ENCODE results near the gene C19orf81.
"Not testable (repeated sequence)": the region's sequence is repeated elsewhere in the genome, so short reads cannot be mapped to it uniquely, and the experiment has no call there.

Gene C19orf81

DNA sequence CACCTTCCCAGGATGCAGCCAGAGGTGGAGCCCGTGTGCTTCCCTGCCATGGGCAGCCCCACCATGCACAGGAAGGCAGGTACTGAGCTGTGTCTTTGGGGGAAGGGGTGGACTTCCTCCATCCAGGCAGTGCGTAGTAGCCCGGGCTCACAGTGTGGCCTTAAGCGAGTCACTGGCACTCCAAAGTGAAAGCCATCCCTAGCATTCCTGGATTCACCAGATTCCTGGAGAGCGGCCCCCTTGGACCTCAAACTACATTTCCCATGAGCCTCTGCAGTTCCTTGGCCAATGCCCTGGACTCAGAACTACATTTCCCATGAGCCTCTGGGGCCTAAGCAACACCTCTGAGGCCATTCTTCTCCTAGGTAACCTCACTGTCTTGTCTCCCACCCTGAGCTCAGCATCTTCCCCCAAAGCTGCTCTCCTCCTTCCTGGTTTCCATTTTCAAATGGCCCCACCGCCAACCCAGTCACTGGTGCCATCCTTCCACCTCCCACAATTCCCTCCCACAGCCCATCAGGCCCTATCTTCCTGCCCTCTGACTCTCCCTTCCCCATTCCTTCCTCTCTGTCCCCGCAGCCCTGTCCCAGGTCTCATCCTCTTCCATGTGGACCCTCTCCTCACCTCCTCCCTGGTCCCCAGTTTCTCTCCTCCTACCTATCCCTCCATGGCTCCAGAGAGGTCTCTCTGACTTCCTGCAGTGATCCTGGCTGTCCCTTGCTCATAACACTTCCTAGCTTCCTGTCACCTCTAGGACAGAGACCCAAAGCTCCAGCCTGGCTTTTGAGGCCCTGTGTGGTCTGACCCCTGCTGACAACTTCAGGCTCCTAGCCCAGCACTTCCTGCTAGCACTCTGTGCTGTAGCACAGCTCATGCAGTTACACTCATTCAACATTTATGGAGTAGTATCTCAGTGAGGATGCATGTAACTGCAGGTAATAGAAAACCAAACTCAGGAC, at the start of gene C19orf81:
TSS of gene C19orf81 (plus strand) at position 13 of the 959 bp plus-strand sequence. CDS start at position 13, 0 bp downstream.
- DNase-seq (ENCODE audit: low read depth, low spot score): peak; percentile 89

DNA sequence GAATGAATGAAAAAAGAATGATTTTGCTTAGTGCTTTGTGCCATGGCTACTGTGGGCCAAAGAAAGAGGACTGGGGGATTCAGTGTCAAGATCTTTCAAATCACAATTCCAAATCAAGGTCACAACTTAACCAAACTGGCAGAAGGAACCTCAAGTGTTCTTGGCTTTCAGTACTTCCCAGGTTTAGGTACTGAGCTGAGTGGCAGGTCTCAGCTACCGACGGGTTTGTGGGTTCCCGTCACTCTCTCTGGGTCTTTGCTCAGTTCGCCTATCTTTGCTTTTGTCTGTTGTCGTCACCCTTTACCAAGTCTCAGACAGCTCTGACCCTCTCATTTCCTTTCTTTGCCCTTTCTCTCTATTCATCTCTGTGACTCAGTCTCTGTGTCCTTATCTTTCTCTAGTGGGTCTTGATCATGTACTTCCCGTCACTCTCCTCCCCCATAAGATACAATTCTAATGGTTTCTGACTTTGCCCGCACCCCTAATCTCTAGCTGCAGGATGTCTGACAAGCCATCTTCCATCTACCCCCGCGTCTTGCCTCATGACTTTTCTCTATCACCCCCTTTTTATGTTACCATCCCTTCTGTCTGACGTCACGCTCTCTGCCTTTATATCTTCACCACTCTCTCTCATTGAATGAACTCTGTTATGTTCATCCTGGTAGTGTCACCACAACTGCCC, 47.7 kb upstream of the C19orf81 start:
- DNase-seq (ENCODE audit: low read depth, low spot score): no peak

DNA sequence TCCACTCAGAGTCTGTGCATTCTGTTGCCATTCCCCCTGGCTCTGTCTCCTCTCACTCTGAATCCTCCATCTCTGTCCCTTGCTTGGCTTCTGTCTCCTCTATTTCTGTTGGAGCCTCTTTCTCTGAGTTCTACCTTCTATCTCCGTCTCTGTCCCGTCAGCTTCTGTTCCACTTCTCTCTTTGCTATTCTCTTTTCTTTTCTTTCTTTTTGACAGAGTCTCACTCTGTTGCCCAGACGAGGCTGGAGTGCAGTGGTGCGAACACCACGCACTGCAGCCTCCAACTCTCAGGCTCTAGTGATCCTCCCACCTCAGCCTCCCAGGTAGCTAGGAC, 47.2 kb upstream of the C19orf81 start:
- no peak for DNase-seq (ENCODE audit: low read depth, low spot score)

DNA sequence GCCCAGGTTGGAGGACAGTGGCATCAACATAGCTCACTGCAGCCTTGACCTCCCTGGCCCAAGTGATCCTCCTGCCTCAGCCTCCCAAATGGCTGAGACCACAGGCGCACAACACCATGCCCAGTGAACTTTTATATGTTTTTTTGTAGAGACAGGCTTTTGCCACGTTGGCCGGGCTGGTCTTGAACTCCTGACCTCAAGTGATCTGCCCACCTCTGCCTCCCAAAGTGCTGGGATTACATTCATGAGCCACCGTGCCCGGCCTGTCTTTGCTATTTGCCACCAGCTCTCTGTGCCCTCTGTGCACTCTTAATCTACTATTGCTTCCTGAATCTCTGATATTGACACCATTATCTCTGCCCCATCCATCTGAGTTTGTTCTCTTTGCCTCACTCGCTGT, 46.7 kb upstream of the C19orf81 start:
- no peak for DNase-seq (ENCODE audit: low read depth, low spot score)

DNA sequence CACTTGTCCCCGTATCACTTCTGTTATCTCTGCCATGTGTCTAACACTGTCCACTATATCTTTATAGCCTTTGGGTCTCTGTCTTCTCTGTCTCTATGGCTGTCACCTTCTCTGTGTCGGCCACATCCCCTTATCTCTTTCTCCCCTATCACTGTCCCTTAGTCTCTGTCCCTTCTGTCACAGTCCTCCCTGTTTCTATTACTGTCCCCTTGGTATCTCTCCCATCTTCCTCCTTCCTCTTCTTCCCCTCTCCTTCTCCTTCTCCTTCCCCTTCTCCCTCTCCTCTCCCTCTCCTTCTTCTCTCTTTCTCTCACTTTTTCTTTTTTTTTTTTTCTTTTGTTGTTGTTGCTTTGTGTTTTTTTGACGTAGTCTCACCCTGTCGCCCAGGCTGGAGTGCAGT, 46.3 kb upstream of the C19orf81 start:
- DNase-seq (ENCODE audit: low read depth, low spot score): no peak

DNA sequence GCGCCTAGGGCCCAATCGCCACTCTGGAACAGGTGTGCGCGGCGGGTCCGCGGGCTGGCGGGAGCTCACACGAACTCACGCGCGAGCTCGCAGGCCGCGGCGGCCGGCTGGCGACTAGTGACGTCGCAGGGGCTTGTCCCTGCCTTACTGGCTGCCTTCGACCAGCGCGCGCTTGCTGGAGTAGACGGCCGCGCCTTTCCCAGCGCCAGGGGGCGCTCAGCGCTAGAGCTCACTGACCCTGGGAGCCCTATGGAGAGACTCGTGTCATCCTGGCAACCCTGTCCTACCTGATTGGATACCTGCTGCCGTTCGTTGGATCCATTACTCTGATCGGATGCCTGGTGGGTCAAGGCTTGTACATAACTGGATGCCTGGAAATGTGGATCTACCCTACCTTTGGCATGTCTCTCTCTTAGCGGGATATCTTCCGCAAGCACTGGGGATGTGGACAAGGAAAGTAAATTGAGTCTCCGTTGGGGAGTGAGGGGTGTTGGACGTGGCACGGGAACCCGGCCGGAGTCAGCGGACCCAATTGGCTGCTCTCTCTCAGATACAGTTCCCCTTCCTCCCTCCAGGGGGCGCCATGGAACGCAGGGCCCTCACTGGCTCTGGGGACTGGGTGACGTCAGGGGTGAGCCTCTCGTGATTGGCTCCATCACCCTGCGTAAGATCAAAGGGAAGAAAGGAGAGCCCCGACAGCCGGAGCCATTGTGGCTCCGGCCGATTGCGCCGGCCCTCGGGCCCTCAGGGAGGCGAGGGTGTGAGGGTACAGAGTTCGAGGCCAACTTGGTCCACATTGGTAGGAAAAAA, 44.8 kb upstream of the C19orf81 start:
- DNase-seq (ENCODE audit: low read depth, low spot score): not testable (repeated sequence)

DNA sequence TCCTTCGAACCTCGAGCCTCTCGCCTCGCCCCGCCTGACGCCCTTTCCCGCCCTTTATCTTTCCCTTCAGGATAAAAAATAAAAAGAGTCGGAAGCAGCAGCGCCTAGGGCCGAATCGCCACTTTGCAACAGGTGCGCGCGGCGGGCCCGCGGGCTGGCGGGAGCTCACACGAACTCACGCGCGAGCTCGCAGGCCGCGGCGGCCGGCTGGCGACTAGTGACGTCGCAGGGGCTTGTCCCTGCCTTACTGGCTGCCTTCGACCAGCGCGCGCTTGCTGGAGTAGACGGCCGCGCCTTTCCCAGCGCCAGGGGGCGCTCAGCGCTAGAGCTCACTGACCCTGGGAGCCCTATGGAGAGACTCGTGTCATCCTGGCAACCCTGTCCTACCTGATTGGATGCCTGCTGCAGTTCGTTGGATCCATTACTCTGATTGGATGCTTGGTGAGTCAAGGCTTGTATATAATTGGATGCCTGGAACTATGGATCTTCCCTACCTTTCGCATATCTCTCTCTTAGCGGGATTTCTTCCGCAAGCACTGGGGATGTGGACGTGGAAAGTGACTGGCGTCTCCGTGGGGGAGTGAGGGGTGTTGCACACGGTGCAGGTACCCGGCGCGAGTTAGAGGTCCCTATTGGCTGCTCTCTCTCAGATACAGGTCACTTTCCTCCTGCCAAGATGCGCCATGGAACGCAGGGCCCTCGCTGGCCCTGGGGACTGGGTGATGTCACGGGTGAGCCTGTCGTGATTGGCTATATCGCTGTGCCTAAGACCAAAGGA, 43.0 kb upstream of the C19orf81 start:
- peak; percentile 59 for DNase-seq (ENCODE audit: low read depth, low spot score)

DNA sequence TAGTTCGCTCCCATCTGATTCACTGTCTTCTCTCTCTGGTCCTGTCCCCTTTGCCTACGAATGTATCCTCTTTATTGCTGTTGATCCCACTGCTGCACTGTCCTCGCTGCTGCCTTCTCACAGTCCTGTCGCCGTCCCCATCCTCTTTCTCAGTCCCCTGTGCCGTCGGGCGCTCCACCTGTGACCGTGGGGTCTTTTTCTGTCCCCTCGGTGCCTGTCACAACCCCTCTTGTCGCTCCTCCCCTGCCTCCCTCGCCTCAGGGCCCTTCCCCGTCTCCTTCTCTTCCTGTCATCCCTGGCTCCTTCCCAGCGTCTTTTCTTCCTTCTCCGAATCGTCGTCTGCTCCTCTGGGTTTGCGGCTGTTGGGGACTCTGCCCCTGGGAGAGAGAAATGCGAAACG, 41.9 kb upstream of the C19orf81 start:
- no peak for DNase-seq (ENCODE audit: low read depth, low spot score)

DNA sequence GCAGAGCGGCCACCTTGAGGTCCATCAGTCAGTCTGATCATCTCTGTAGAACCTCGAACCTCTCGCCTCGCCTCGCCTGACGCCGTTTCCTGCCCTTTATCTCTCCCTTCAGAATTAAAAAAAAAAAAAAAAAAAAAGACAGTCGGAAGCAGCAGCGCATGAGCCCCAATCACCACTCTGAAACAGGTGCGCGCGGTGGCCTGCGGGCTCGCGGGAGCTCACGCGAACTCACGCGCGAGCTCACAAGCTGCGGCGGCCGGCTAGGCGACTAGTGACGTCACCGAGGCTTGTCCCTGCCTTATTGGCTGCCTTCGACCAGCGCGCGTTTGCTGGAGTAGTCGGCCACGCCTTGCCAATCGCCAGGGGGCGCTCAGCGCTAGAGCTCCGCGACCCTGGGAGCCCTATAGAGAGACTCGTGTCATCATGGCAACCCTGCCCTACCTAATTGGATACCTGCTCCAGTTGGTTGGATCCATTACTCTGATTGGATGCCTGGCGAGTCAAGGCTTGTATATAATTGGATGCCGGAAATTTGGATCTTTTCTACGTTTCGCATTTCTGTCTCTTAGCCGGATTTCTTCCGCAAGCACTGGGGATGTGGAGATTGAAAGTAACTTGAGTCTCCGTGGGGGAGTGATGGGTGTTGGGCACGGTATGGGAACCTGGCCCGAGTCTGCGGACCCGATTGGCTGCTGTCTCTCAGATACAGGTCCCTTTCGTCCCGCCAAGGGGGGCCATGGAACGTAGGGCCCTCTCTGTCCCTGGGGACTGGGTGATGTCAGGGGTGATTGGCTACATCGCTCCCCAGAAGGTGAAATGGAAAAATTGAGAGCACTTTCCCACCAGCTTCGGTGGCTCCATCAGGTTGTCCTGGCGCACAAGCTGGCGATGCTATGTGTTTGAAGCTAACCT, 41.1 kb upstream of the C19orf81 start:
- DNase-seq (ENCODE audit: low read depth, low spot score): peak; percentile 98

DNA sequence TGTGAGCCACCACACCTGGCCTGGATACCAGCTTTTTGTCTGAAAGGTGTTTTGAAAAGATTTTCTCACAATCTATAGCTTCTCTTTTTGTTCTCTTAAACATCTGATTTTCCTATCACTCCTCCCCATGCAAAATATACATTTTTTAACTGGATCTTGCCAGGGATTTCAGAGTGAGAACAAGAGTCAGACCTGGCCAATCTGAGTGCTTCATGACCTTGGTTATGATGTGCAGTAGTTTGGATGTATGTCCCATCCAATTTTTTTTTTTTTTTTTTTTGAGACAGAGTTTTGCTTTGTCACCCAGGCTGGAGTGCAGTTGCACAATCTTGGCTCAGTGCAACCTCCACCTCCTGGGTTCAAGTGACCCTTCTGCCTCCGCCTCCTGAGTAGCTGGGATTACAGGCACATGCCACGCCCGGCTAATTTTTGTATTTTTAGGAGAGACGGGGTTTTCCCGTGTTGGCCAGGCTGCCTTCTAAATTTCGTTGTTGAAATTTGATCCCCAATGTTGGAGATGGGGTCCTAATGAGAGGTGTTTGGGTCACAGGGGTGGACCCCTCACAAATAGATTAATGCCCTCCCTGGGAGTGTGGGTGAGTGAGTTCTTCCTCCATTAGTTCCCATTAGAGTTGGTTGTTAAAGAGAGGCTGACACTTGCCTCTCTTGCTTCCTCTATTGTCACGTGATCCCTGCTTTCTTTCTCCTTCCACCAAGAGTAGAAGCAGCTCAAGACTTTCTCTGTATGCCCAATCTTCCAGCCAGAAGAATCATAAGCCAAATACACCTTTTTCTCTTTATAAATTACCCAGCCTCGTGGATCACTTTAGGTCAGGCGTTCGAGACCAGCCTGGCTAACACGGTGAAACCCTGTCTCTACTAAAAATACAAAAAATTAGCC, 36.5 kb upstream of the C19orf81 start:
- not testable (repeated sequence) for DNase-seq (ENCODE audit: low read depth, low spot score)

DNA sequence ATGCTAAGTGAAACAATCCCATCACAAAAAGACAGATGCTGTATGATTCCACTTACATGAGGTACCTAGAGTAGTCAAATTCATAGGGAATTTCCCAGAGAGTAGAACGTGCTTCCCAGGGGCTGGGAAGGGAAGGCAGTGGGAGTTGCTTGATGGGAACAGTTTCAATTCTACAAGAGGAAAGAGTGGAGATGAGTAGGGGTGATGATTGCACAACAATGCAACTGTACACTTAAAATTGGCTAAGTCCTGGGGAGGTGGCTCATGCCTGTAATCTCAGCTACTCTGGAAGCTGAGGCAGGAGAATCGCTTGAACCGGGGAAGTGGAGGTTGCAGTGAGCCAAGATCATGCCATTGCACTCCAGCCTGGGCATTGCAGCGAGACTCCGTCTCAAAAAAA, 30.9 kb upstream of the C19orf81 start:
- not testable (repeated sequence) for DNase-seq (ENCODE audit: low read depth, low spot score)

DNA sequence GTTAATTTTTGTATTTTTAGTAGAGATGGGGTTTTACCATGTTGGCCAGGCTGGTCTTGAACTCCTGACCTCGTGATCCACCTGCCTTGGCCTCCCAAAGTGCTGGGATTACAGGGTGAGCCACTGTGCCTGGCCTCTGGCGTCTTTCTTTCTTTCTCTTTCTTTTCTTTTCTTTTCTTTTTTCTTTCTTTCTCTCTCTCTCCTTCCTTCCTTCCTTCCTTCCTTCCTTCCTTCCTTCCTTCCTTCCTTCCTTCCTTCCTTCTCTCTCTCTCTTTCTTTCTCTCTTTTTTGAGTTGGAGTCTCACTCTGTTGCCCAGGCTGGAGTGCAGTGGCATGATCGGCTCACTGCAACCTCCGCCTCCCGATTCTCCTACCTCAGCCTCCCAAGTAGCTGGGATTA, 30.1 kb upstream of the C19orf81 start:
- not testable (repeated sequence) for DNase-seq (ENCODE audit: low read depth, low spot score)

DNA sequence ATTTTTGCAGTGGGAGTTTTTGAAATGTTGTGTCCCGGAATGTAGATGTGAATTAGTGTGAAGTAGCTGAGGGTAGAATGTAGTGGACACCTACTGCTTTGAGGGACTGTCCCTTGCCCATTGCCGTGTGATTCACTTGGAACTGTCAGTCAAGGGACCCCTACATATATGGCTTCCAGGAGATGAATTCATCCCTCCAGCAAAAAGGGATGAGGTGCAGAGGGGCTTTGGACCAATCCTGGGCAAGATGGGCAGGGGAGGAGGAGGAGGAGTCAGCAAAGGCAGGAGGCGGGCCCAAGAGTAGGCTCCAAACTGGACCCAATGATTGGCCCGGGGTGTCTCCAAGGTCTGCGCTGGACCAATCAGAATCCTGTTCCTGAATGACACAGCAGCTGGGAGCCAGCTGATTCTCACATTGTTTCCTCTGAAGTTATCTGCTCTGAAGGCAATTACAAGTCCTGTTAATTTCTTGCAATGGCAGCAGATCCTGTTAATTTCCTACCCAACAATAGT, 28.8 kb upstream of the C19orf81 start:
- DNase-seq (ENCODE audit: low read depth, low spot score): not testable (repeated sequence)

DNA sequence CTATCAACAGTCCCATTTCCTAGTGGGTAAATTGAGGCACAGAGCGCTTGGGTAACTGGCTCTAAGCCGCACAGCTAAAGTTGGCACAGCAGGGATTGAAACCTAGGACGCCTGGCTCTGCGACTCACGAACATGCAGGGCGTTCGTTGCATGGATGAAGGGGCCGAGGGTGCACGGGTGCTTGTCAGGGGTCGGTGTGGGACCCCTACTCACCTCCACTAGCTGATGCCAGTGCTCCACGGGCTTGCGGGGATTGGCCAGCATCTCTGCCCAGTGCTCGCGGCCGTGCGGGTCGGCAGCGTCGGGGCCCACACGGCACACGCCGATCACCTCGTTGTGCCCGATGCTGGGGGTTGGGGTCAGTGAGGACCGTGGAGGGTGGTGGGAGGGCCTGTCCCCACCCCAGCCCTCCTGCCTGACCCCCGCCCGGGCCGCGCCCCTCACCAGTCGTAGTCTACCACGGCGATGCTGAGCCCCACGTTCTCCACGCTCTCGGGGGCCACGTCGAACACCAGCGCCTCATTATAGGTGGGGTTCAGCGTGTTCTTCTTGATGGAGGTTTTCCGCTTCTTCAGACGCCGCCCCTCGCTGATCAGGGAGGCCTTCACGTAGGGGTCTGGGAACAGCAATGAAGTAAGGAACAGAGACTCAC, 24.2 kb upstream of the C19orf81 start:
- no peak for DNase-seq (ENCODE audit: low read depth, low spot score)

DNA sequence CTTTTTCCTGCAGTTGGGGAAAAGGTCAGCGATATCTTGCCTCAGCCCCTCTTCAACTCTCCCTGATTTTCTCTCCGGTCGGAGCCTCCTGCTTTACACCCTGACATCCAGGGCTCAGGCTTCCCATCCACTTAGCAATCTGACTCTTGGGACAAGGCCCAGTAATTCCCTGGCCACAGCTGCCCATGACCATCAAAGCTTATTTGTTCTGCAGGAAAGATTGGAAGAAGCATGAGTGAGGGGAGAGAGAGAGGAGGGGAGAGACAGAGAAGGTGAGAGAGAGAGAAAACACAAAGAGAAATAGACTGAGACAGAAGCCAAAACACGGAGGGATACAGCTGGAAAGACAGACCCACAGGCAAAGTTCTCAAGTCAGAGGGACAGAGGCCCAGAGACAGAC, 23.2 kb upstream of the C19orf81 start:
- no peak for DNase-seq (ENCODE audit: low read depth, low spot score)

DNA sequence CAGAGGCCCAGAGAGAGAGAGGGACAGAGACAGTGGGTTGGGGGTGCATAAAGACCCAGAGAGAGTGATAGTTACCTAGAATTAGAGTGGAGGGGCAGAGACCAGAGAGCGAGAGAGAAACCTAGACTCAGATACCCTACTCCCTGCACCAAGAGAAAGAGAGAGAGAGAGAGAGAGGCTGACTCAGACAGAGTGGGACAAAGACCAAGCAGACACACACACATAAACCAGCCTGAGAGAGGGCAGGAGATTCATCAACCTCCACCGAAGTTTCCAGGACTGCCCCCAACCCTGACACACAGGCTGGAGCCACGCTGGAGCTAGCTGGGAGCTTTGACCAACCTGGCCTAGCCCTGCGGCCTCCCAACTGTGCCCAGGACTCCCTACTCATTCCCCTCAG, 22.4 kb upstream of the C19orf81 start:
- no peak for DNase-seq (ENCODE audit: low read depth, low spot score)

DNA sequence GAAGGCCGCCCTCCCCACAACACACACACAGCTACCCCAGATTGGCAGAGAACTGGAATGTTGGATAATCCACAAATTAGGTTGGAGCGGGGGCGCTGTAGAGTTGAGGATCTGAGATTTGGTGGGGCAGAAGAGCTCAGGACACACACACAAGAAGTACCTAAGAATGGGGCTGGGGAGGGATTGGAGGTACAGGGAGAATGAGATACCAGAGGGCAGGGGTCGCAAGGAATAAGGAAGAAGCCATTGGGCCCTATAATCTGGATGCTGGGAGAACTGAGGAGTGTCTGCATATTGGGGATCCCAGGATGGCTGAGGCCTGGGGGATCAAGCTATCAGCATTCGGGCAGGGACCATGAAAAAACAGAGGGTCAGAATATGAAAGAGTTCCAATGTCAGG, 21.1 kb upstream of the C19orf81 start:
- no peak for DNase-seq (ENCODE audit: low read depth, low spot score)

DNA sequence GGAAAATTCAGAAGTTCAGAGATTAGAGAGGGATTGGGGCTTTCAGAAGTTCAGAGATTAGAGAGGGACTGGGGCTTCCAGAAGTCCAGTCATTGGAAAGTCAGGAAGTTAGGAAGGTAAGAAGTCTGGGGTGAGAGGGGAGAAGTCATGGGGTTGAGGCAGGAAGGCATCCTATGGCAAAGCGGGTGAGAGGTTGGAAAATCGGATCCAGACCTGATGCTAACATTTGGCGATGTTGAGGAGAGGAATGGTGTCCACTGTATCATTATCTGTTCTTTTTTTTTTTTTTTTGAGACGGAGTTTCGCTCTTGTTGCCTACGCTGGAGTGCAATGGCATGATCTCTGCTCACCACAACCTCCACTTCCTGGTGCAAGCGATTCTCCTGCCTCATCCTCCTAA, 20.7 kb upstream of the C19orf81 start:
- no peak for DNase-seq (ENCODE audit: low read depth, low spot score)

Data from iPS DF 19.7 (cell line).